ENCODE data around the gene PCBP3. TPM values are rescaled to one million over a fixed set of nuclear protein-coding genes. Genes with fewer than 3 reads are reported as not detected.
"Not testable (repeated sequence)": the region's sequence is repeated elsewhere in the genome, so short reads cannot be mapped to it uniquely, and the experiment has no call there.

The PCBP3 gene
- total RNA-seq, 2 experiments from 2014 or later: 5.3 to 6.6 TPM

GRCh38 chr21:45948576-45949141, 305.1 kb downstream of the PCBP3 start:
- no peak overlapping the region for H3K27ac Mint-ChIP-seq
- intact Hi-C loops (cut with micrococcal nuclease): no loop called here
- ChIA-PET POLR2A (no interaction called here), CTCF (no interaction called here)
- no peak for DNase-seq
- H3K36me3 Mint-ChIP-seq: no peaks in the 10 kb centered on the region
- H3K27me3 Mint-ChIP-seq: peaks cover 12% of the 10 kb centered on the region
- H3K4me1 Mint-ChIP-seq (ENCODE audit: low read depth): no peaks in the 10 kb centered on the region
- no peak overlapping the region for H3K4me3 Mint-ChIP-seq
- no peaks in the 10 kb centered on the region for H3K9me3 Mint-ChIP-seq

GRCh38 chr21:45949928-45950739, 306.6 kb downstream of the PCBP3 start:
- POLR2A ChIA-PET: no interaction called here
- no peak overlapping the region for H3K27ac Mint-ChIP-seq
- H3K4me1 Mint-ChIP-seq (ENCODE audit: low read depth): no peaks in the 10 kb centered on the region
- CTCF ChIA-PET: no interaction called here
- no peaks in the 10 kb centered on the region for H3K9me3 Mint-ChIP-seq
- no peak overlapping the region for H3K4me3 Mint-ChIP-seq
- no peaks in the 10 kb centered on the region for H3K36me3 Mint-ChIP-seq
- intact Hi-C loops (cut with micrococcal nuclease): no loop called here
- DNase-seq: no peak
- peaks cover 12% of the 10 kb centered on the region for H3K27me3 Mint-ChIP-seq

GRCh38 chr21:45950740-45951515, 307.4 kb downstream of the PCBP3 start:
- CTCF ChIA-PET: no interaction called here
- no peak for DNase-seq
- Mint-ChIP-seq H3K36me3 (no peaks in the 10 kb centered on the region), H3K4me3 (no peak overlapping the region), H3K9me3 (no peaks in the 10 kb centered on the region), H3K27me3 (peaks cover 12% of the 10 kb centered on the region), H3K27ac (no peak overlapping the region), H3K4me1 (ENCODE audit: low read depth) (no peaks in the 10 kb centered on the region)
- POLR2A ChIA-PET: no interaction called here
- intact Hi-C loops (cut with micrococcal nuclease): no loop called here

GRCh38 chr21:45951676-45952075, 308.2 kb downstream of the PCBP3 start:
- no peak for DNase-seq
- intact Hi-C loops (cut with micrococcal nuclease): no loop called here
- ChIA-PET CTCF (no interaction called here), POLR2A (no interaction called here)
- Mint-ChIP-seq H3K4me1 (ENCODE audit: low read depth) (no peaks in the 10 kb centered on the region), H3K36me3 (no peaks in the 10 kb centered on the region), H3K4me3 (no peak overlapping the region), H3K27me3 (peaks cover 17% of the 10 kb centered on the region), H3K9me3 (no peaks in the 10 kb centered on the region), H3K27ac (no peak overlapping the region)

GRCh38 chr21:45952527-45952926, 309.0 kb downstream of the PCBP3 start:
- intact Hi-C loops (cut with micrococcal nuclease); CTCF ChIA-PET; POLR2A ChIA-PET; H3K4me1 Mint-ChIP-seq (ENCODE audit: low read depth); H3K9me3 Mint-ChIP-seq; H3K36me3 Mint-ChIP-seq; H3K4me3 Mint-ChIP-seq; DNase-seq; H3K27ac Mint-ChIP-seq: not testable (repeated sequence)
- H3K27me3 Mint-ChIP-seq: peaks cover 17% of the 10 kb centered on the region

GRCh38 chr21:45952974-45953373, 309.4 kb downstream of the PCBP3 start:
- Mint-ChIP-seq H3K27ac (no peak overlapping the region), H3K36me3 (no peaks in the 10 kb centered on the region), H3K27me3 (peaks cover 17% of the 10 kb centered on the region), H3K9me3 (no peaks in the 10 kb centered on the region), H3K4me3 (no peak overlapping the region), H3K4me1 (ENCODE audit: low read depth) (no peaks in the 10 kb centered on the region)
- intact Hi-C loops (cut with micrococcal nuclease): no loop called here
- ChIA-PET CTCF (no interaction called here), POLR2A (no interaction called here)
- no peak for DNase-seq

GRCh38 chr21:45954261-45954660, 310.7 kb downstream of the PCBP3 start:
- ChIA-PET CTCF (interaction anchor here (1.1 kb wide), 1 partner anchor 32 kb away, joined by 3 read pairs; no protein-coding TSS in a partner anchor), POLR2A (no interaction called here)
- Mint-ChIP-seq H3K4me3 (no peak overlapping the region), H3K9me3 (no peaks in the 10 kb centered on the region), H3K27me3 (peaks cover 19% of the 10 kb centered on the region), H3K27ac (no peak overlapping the region), H3K4me1 (ENCODE audit: low read depth) (no peaks in the 10 kb centered on the region), H3K36me3 (no peaks in the 10 kb centered on the region)
- intact Hi-C loops (cut with micrococcal nuclease): no loop called here
- no peak for DNase-seq

- H3K27me3 Mint-ChIP-seq: peaks cover 19% of the 10 kb centered on the region
- CTCF ChIA-PET: interaction anchor here (1.1 kb wide), 1 partner anchor 33 kb away, joined by 3 read pairs; no protein-coding TSS in a partner anchor
- intact Hi-C loops (cut with micrococcal nuclease): no loop called here
- no peak overlapping the region for H3K4me3 Mint-ChIP-seq
- DNase-seq: no peak
- H3K4me1 Mint-ChIP-seq (ENCODE audit: low read depth): no peaks in the 10 kb centered on the region
- H3K36me3 Mint-ChIP-seq: no peaks in the 10 kb centered on the region
- POLR2A ChIA-PET: no interaction called here
- no peaks in the 10 kb centered on the region for H3K9me3 Mint-ChIP-seq
- H3K27ac Mint-ChIP-seq: no peak overlapping the region
These were observed 311.4 kb downstream of the PCBP3 start for GRCh38 chr21:45954921-45955320.

GRCh38 chr21:45957551-45957950, 314.0 kb downstream of the PCBP3 start:
- Mint-ChIP-seq H3K27ac (no peak overlapping the region), H3K27me3 (peaks cover 29% of the 10 kb centered on the region), H3K4me1 (ENCODE audit: low read depth) (no peaks in the 10 kb centered on the region), H3K9me3 (peaks cover 10% of the 10 kb centered on the region), H3K36me3 (no peaks in the 10 kb centered on the region), H3K4me3 (no peak overlapping the region)
- ChIA-PET POLR2A (no interaction called here), CTCF (no interaction called here)
- no peak for DNase-seq
- intact Hi-C loops (cut with micrococcal nuclease): no loop called here

- Mint-ChIP-seq H3K27ac (no peak overlapping the region), H3K4me3 (no peak overlapping the region), H3K9me3 (peaks cover 10% of the 10 kb centered on the region), H3K27me3 (peaks cover 29% of the 10 kb centered on the region), H3K36me3 (no peaks in the 10 kb centered on the region), H3K4me1 (ENCODE audit: low read depth) (no peaks in the 10 kb centered on the region)
- CTCF ChIA-PET: no interaction called here
- intact Hi-C loops (cut with micrococcal nuclease): no loop called here
- POLR2A ChIA-PET: interaction anchor here (0.5 kb wide), 1 partner anchor 74 kb away, joined by 3 read pairs; no protein-coding TSS in a partner anchor
- DNase-seq: no peak
These were observed 314.6 kb downstream of the PCBP3 start for GRCh38 chr21:45957981-45958600.

GRCh38 chr21:45959182-45959581, 315.7 kb downstream of the PCBP3 start:
- CTCF ChIA-PET: interaction anchor here (0.6 kb wide), 1 partner anchor 14 kb away, joined by 3 read pairs; no protein-coding TSS in a partner anchor
- H3K27ac Mint-ChIP-seq: no peak overlapping the region
- peaks cover 16% of the 10 kb centered on the region for H3K9me3 Mint-ChIP-seq
- H3K36me3 Mint-ChIP-seq: no peaks in the 10 kb centered on the region
- no peaks in the 10 kb centered on the region for H3K4me1 Mint-ChIP-seq (ENCODE audit: low read depth)
- peaks cover 33% of the 10 kb centered on the region for H3K27me3 Mint-ChIP-seq
- POLR2A ChIA-PET: no interaction called here
- intact Hi-C loops (cut with micrococcal nuclease): no loop called here
- no peak overlapping the region for H3K4me3 Mint-ChIP-seq
- DNase-seq: no peak

GRCh38 chr21:45959779-45960390, 316.4 kb downstream of the PCBP3 start:
- Mint-ChIP-seq H3K4me3 (no peak overlapping the region), H3K36me3 (no peaks in the 10 kb centered on the region), H3K9me3 (peaks cover 20% of the 10 kb centered on the region), H3K27me3 (peaks cover 33% of the 10 kb centered on the region), H3K4me1 (ENCODE audit: low read depth) (no peaks in the 10 kb centered on the region), H3K27ac (no peak overlapping the region)
- CTCF ChIA-PET: no interaction called here
- intact Hi-C loops (cut with micrococcal nuclease): no loop called here
- DNase-seq: no peak
- POLR2A ChIA-PET: no interaction called here
